Body of pancreas (tissue), 4 donors: ENCODE data around the gene PATJ.

Source experiments
- POLR2A ChIP-seq, 3 donors: fragments of 450-650 bp; IDR thresholded peaks; one replicate each; pipeline ENCODE4 v1.6.1; 2016; ENCODE audit warnings: antibody characterized with exemption in 3 of 3, mild to moderate bottlenecking in 2 of 3
- TF ChIP-seq, protein P1 (sequence below), 7 experiments: fragments of 450-650 bp in 4 of 7; fragments of 200-600 bp in 3 of 7; sonication (generic) in 3 of 7; IDR thresholded peaks; one replicate each; pipeline ENCODE4 v1.5.1; 2016 to 2019; ENCODE audit warnings: antibody characterized with exemption in 7 of 7

DNA sequence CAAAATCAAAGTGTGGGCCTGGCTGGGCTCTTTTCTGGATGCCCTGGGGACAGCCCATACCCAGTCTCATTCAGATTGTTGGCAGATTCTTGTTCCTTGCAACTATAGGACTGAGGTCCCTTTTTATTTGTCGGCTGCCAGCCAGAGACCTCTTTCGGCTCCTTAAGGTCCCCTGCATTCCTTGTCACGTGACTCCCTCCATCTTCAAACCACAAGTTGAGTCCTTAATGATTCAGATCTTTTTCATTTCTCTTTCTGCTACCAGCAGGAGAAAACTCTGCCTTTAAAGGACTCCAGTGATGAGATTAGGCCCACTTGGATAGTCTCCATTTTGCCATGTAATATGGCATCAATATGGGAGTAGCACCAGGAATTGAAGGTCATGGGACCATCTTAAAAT lies 48.6 kb downstream of the PATJ start:
- TF ChIP-seq POLR2A (IDR thresholded peaks at IDR 0.05): no peak
- TF ChIP-seq, protein P1, sequence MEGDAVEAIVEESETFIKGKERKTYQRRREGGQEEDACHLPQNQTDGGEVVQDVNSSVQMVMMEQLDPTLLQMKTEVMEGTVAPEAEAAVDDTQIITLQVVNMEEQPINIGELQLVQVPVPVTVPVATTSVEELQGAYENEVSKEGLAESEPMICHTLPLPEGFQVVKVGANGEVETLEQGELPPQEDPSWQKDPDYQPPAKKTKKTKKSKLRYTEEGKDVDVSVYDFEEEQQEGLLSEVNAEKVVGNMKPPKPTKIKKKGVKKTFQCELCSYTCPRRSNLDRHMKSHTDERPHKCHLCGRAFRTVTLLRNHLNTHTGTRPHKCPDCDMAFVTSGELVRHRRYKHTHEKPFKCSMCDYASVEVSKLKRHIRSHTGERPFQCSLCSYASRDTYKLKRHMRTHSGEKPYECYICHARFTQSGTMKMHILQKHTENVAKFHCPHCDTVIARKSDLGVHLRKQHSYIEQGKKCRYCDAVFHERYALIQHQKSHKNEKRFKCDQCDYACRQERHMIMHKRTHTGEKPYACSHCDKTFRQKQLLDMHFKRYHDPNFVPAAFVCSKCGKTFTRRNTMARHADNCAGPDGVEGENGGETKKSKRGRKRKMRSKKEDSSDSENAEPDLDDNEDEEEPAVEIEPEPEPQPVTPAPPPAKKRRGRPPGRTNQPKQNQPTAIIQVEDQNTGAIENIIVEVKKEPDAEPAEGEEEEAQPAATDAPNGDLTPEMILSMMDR (IDR thresholded peaks at IDR 0.05): no peak
